Kidney glomerular epithelial cell (primary cell): ENCODE data around the gene SLC12A9.
"Not testable (repeated sequence)": the region's sequence is repeated elsewhere in the genome, so short reads cannot be mapped to it uniquely, and the experiment has no call there.

ENCODE experiments used
- DNase-seq: peaks from one replicate; lab custom pipeline; 2025; lab: John Stamatoyannopoulos, UW

The SLC12A9 gene

DNA sequence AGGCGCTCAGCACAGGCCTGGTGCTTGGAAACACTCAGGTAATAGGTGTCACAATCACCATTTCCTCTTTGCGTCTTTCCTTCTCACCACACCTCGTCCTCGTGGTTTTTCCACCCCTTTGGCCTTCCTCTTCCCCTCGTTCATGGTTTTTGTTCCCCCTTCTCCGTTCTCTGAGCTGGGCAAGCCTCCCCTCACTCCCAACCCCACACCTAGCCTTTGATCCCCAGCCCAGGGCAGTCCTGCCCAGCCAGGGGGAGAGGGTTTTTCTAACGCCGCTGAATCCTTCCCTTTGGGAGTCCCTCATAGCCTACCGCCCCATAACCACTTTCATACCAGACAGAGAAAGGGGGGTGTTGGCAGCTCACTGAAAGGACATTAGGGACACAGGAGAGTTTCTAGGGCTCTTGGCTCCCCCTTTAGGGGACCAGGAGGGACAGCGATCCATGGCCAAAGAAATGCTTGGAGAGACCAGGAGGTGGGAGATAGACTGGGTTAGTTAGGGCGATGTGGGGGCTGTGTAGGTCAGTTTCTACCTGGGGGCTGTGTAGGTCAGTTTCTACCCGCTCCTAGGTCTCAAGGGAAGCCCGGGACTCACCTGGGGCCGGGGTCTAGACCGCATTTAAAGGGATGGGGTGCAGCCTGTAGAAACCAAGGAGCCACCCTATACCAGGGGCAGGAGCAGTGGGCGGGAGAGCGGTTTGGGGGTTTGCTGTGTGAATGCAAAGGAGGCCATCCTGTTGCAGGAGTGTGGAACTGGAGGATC, 26.6 kb upstream of the SLC12A9 start:
- DNase-seq: no peak

GRCh38 chr7:100826514-100827329, 25.8 kb upstream of the SLC12A9 start:
- DNase-seq: no peak

GRCh38 chr7:100827330-100828226, 24.9 kb upstream of the SLC12A9 start, which contains the start of gene EPHB4:
TSS of gene EPHB4 (minus strand) at chr7:100827523. CDS start at chr7:100827030, 493 bp downstream.
- DNase-seq: peak; percentile 75

- DNase-seq: no peak
Observed at GRCh38 chr7:100829150-100829716, 23.3 kb upstream of the SLC12A9 start.

- no peak for DNase-seq
Observed at GRCh38 chr7:100830396-100830795, 22.1 kb upstream of the SLC12A9 start.

GRCh38 chr7:100832281-100832633, 20.3 kb upstream of the SLC12A9 start:
- DNase-seq: no peak

- DNase-seq: no peak
Observed at GRCh38 chr7:100835903-100836811, 16.4 kb upstream of the SLC12A9 start.

GRCh38 chr7:100836812-100837098, 15.8 kb upstream of the SLC12A9 start:
- no peak for DNase-seq

- peak; percentile 78 for DNase-seq
Observed at GRCh38 chr7:100837099-100837836, 15.2 kb upstream of the SLC12A9 start.

GRCh38 chr7:100839361-100839760, 13.2 kb upstream of the SLC12A9 start:
- DNase-seq: no peak

GRCh38 chr7:100840470-100841100, 11.9 kb upstream of the SLC12A9 start:
- no peak for DNase-seq

DNA sequence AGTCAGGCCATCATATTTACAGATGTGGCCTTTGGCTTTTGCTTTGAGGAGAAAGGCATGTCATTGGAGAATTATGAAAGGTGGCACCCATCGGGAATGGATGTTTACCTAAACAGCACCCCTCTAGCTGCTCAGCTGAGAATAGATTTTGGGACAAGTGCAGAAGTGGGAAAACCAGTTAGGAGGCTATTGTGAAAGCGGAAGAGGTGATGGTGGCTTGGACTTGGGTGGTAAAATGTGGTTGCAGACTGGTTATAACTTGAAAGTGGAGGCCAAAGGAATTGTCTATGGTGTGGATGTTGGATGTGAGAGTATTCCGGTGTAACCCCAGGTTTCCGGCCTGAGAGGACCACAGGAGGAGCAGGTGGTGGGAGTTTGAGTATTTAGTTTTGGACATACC, 5.2 kb upstream of the SLC12A9 start:
- DNase-seq: no peak

- no peak for DNase-seq
Observed at GRCh38 chr7:100854146-100854895, 1.8 kb downstream of the SLC12A9 start.

DNA sequence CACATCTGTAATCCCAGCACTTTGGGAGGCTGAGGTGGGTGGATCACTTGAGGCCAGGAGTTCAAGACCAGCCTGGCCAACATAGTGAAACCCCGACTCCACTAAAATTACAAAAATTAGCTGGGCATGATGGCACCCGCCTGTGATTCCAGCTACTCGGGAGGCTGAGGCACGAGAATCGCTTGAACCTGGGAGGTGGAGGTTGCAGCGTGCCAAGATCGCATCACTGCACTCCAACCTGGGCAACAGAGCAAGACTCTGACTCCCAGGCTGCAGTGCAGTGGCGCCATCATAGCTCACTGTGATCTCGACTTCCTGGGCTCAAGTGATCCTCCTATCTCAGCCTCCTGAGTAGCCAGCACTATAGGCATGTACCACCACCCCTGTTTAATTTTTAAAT, 2.4 kb downstream of the SLC12A9 start:
- DNase-seq: not testable (repeated sequence)

GRCh38 chr7:100855515-100855914, 3.0 kb downstream of the SLC12A9 start:
- no peak for DNase-seq

- DNase-seq: no peak
Observed at GRCh38 chr7:100856871-100857282, 4.4 kb downstream of the SLC12A9 start.

GRCh38 chr7:100859856-100860255, 7.3 kb downstream of the SLC12A9 start:
- no peak for DNase-seq

- DNase-seq: no peak
Observed at GRCh38 chr7:100860702-100861615, 8.4 kb downstream of the SLC12A9 start.
